ENCODE data around the gene ACAT1.

GRCh38 chr11:108177570-108177969 is 56.2 kb downstream of the ACAT1 start:
- TF ChIP-seq CTCF (IDR thresholded peaks at IDR 0.05), result no peak
- no peak for TF ChIP-seq POLR2A (IDR thresholded peaks at IDR 0.05)
